Endothelial cell (in vitro differentiated cells): Measurements from ENCODE around the gene TTL. TPM values are rescaled to one million over a fixed set of nuclear protein-coding genes. Genes with fewer than 3 reads are reported as not detected.

Source experiments
- DNase-seq: peaks from one replicate; pipeline ENCODE4 v3.0.0; 2021; ENCODE audit warnings: low spot score
- H3K27ac Mint-ChIP-seq: one replicate; pipeline ENCODE4 v1.8.0; 2021; ENCODE audit warnings: mixed read lengths, inconsistent platforms; ENCODE audit not compliant: unreplicated experiment
- H3K27me3 Mint-ChIP-seq: one replicate; pipeline ENCODE4 v1.8.0; 2021; ENCODE audit warnings: mild to moderate bottlenecking, moderate library complexity, mixed read lengths, inconsistent platforms; ENCODE audit not compliant: unreplicated experiment
- H3K36me3 Mint-ChIP-seq: one replicate; pipeline ENCODE4 v1.8.0; 2021; ENCODE audit warnings: mild to moderate bottlenecking, low read depth, mixed read lengths, inconsistent platforms; ENCODE audit not compliant: unreplicated experiment
- H3K4me1 Mint-ChIP-seq: one replicate; pipeline ENCODE4 v1.8.0; 2021; ENCODE audit warnings: mild to moderate bottlenecking, mixed read lengths, inconsistent platforms; ENCODE audit not compliant: unreplicated experiment
- H3K4me3 Mint-ChIP-seq: one replicate; pipeline ENCODE4 v1.8.0; 2021; ENCODE audit warnings: mild to moderate bottlenecking, mixed read lengths, inconsistent platforms; ENCODE audit not compliant: unreplicated experiment
- H3K9me3 Mint-ChIP-seq: one replicate; pipeline ENCODE4 v1.8.0; 2021; ENCODE audit warnings: mixed read lengths, inconsistent platforms; ENCODE audit not compliant: unreplicated experiment
- CTCF ChIP-seq: fragments of 200-600 bp; sonication (generic); IDR thresholded peaks from one replicate; pipeline ENCODE4 v1.5.0; 2021; ENCODE audit warnings: antibody characterized with exemption; ENCODE audit not compliant: unreplicated experiment
- total RNA-seq: library from RNA; stranded (reverse); fragmentation: NEBNext Ultra II Directional; extraction: Animal tissue kit (Norgen Biotek cat#: 25700); gene quantifications from one replicate; pipeline ENCODE4 v1.2.1, GENCODE V29; 2021; ENCODE audit not compliant: unreplicated experiment

The TTL gene
- total RNA-seq, 1 donor from 2014 or later, result 89.9 TPM

- Mint-ChIP-seq H3K27me3 (no peaks in the 10 kb centered on the region), H3K36me3 (peaks cover 43% of the 10 kb centered on the region), H3K9me3 (no peaks in the 10 kb centered on the region)
Observed at GRCh38 chr2:112572005-112572404, 90.0 kb downstream of the TTL start.

GRCh38 chr2:112577756-112578155 is 95.8 kb downstream of the TTL start:
- H3K27ac Mint-ChIP-seq, result no peak overlapping the region
- H3K27me3 Mint-ChIP-seq, result no peaks in the 10 kb centered on the region
- H3K4me3 Mint-ChIP-seq, result no peak overlapping the region
- H3K4me1 Mint-ChIP-seq, result peaks cover 2% of the 10 kb centered on the region
- TF ChIP-seq CTCF, result no peak
- no peak for DNase-seq
- no peaks in the 10 kb centered on the region for H3K9me3 Mint-ChIP-seq
- peaks cover 13% of the 10 kb centered on the region for H3K36me3 Mint-ChIP-seq

More at GRCh38 chr2:112572005-112572404, 90.0 kb downstream of the TTL start:
- DNase-seq, result no peak
- no peak for TF ChIP-seq CTCF
- Mint-ChIP-seq H3K4me1 (no peaks in the 10 kb centered on the region), H3K4me3 (no peak overlapping the region), H3K27ac (no peak overlapping the region)

GRCh38 chr2:112579241-112579640 is 97.3 kb downstream of the TTL start:
- peaks cover 6% of the 10 kb centered on the region for H3K4me1 Mint-ChIP-seq
- no peak for DNase-seq
- H3K4me3 Mint-ChIP-seq, result no peak overlapping the region
- TF ChIP-seq CTCF, result no peak
- H3K27me3 Mint-ChIP-seq, result peaks cover 3% of the 10 kb centered on the region
- peaks cover 13% of the 10 kb centered on the region for H3K36me3 Mint-ChIP-seq
- no peak overlapping the region for H3K27ac Mint-ChIP-seq
- no peaks in the 10 kb centered on the region for H3K9me3 Mint-ChIP-seq

GRCh38 chr2:112580084-112580483 is 98.1 kb downstream of the TTL start:
- no peak for DNase-seq
- no peak for TF ChIP-seq CTCF
- Mint-ChIP-seq H3K27ac (no peak overlapping the region), H3K36me3 (peaks cover 13% of the 10 kb centered on the region), H3K4me3 (no peak overlapping the region), H3K9me3 (no peaks in the 10 kb centered on the region), H3K27me3 (peaks cover 10% of the 10 kb centered on the region), H3K4me1 (peaks cover 13% of the 10 kb centered on the region)

GRCh38 chr2:112582314-112582746 is 100.4 kb downstream of the TTL start:
- Mint-ChIP-seq H3K36me3 (peaks cover 4% of the 10 kb centered on the region), H3K4me3 (no peak overlapping the region), H3K27me3 (peaks cover 12% of the 10 kb centered on the region), H3K9me3 (no peaks in the 10 kb centered on the region), H3K4me1 (peaks cover 23% of the 10 kb centered on the region), H3K27ac (peak overlapping the region; percentile 54)
- no peak for DNase-seq
- peak; percentile 96 for TF ChIP-seq CTCF
